ENCODE results near the gene DGAT2. TPM values are rescaled to one million over a fixed set of nuclear protein-coding genes. Genes with fewer than 3 reads are reported as not detected.
"Not testable (repeated sequence)": the region's sequence is repeated elsewhere in the genome, so short reads cannot be mapped to it uniquely, and the experiment has no call there.

Gene DGAT2
- total and polyA plus RNA-seq, 4 donors = 0.41 to 4.4 (median 1.4) TPM

GRCh38 chr11:75743711-75744563 lies 24.6 kb upstream of the DGAT2 start:
- DNase-seq = no peak
- H3K4me1 ChIP-seq (ENCODE audit: control insufficient read depth in 1 of 2, insufficient read depth in 2 of 2, low read length in 2 of 2) = no peaks in the 10 kb centered on the region
- ATAC-seq (ENCODE audit: low FRiP score) = no peak
- WGBS, 2 donors = 72 to 75% methylated on average over 9 of the region's 9 CpGs
- H3K9me3 ChIP-seq (ENCODE audit: control insufficient read depth, low read length) = no peaks in the 10 kb centered on the region
- no peak overlapping the region for H3K27ac ChIP-seq (ENCODE audit: low read depth in 1 of 2, low read length in 2 of 2)
- intact Hi-C loops (cut with DNase I) = no loop called here
- H3K36me3 ChIP-seq (ENCODE audit: control insufficient read depth in 1 of 2, insufficient read depth in 2 of 2, low read length in 1 of 2) = no peaks in the 10 kb centered on the region
- H3K27me3 ChIP-seq (ENCODE audit: control insufficient read depth in 1 of 2, insufficient read depth in 2 of 2, low read length in 1 of 2) = peaks cover 0 to 1% of the 10 kb centered on the region in 2 donors
- no peak overlapping the region for H3K4me3 ChIP-seq (ENCODE audit: low read length in 2 of 2)

- Histone ChIP-seq H3K27me3 (ENCODE audit: control insufficient read depth in 1 of 2, insufficient read depth in 2 of 2, low read length in 1 of 2) (peaks cover 0 to 1% of the 10 kb centered on the region in 2 donors), H3K27ac (ENCODE audit: low read depth in 1 of 2, low read length in 2 of 2) (no peak overlapping the region), H3K4me1 (ENCODE audit: control insufficient read depth in 1 of 2, insufficient read depth in 2 of 2, low read length in 2 of 2) (no peaks in the 10 kb centered on the region), H3K36me3 (ENCODE audit: control insufficient read depth in 1 of 2, insufficient read depth in 2 of 2, low read length in 1 of 2) (no peaks in the 10 kb centered on the region), H3K9me3 (ENCODE audit: control insufficient read depth, low read length) (no peaks in the 10 kb centered on the region), H3K4me3 (ENCODE audit: low read length in 2 of 2) (no peak overlapping the region)
- intact Hi-C loops (cut with DNase I) = no loop called here
- 78% methylated on average over 5 of the region's 5 CpGs for WGBS, 2 donors
- no peak for ATAC-seq (ENCODE audit: low FRiP score)
- no peak for DNase-seq
Observed at GRCh38 chr11:75745807-75746206, 22.8 kb upstream of the DGAT2 start.

- H3K9me3 ChIP-seq (ENCODE audit: control insufficient read depth, low read length); DNase-seq; H3K4me1 ChIP-seq (ENCODE audit: control insufficient read depth in 1 of 2, insufficient read depth in 2 of 2, low read length in 2 of 2); intact Hi-C loops (cut with DNase I); H3K27me3 ChIP-seq (ENCODE audit: control insufficient read depth in 1 of 2, insufficient read depth in 2 of 2, low read length in 1 of 2); ATAC-seq (ENCODE audit: low FRiP score); H3K36me3 ChIP-seq (ENCODE audit: control insufficient read depth in 1 of 2, insufficient read depth in 2 of 2, low read length in 1 of 2); H3K4me3 ChIP-seq (ENCODE audit: low read length in 2 of 2); H3K27ac ChIP-seq (ENCODE audit: low read depth in 1 of 2, low read length in 2 of 2): not testable (repeated sequence)
- WGBS, 2 donors = 52 to 62% methylated on average over 10 to 19 of the region's 26 CpGs
Observed at GRCh38 chr11:75748729-75749273, 19.8 kb upstream of the DGAT2 start.

GRCh38 chr11:75754933-75755332 lies 13.6 kb upstream of the DGAT2 start:
- H3K36me3 ChIP-seq (ENCODE audit: control insufficient read depth in 1 of 2, insufficient read depth in 2 of 2, low read length in 1 of 2); H3K4me3 ChIP-seq (ENCODE audit: low read length in 2 of 2); intact Hi-C loops (cut with DNase I); H3K27me3 ChIP-seq (ENCODE audit: control insufficient read depth in 1 of 2, insufficient read depth in 2 of 2, low read length in 1 of 2); H3K4me1 ChIP-seq (ENCODE audit: control insufficient read depth in 1 of 2, insufficient read depth in 2 of 2, low read length in 2 of 2); H3K9me3 ChIP-seq (ENCODE audit: control insufficient read depth, low read length); DNase-seq; H3K27ac ChIP-seq (ENCODE audit: low read depth in 1 of 2, low read length in 2 of 2); ATAC-seq (ENCODE audit: low FRiP score): not testable (repeated sequence)

- ATAC-seq (ENCODE audit: low FRiP score) = no peak
- Histone ChIP-seq H3K27ac (ENCODE audit: low read depth in 1 of 2, low read length in 2 of 2) (no peak overlapping the region), H3K4me3 (ENCODE audit: low read length in 2 of 2) (no peak overlapping the region), H3K4me1 (ENCODE audit: control insufficient read depth in 1 of 2, insufficient read depth in 2 of 2, low read length in 2 of 2) (no peaks in the 10 kb centered on the region), H3K36me3 (ENCODE audit: control insufficient read depth in 1 of 2, insufficient read depth in 2 of 2, low read length in 1 of 2) (no peaks in the 10 kb centered on the region), H3K9me3 (ENCODE audit: control insufficient read depth, low read length) (no peaks in the 10 kb centered on the region), H3K27me3 (ENCODE audit: control insufficient read depth in 1 of 2, insufficient read depth in 2 of 2, low read length in 1 of 2) (no peaks in the 10 kb centered on the region)
- DNase-seq = no peak
- WGBS, 2 donors = 64 to 78% methylated on average over 2 of the region's 2 CpGs
- intact Hi-C loops (cut with DNase I) = no loop called here
Observed at GRCh38 chr11:75757651-75758050, 10.9 kb upstream of the DGAT2 start.

GRCh38 chr11:75759832-75760231 lies 8.7 kb upstream of the DGAT2 start:
- H3K4me3 ChIP-seq (ENCODE audit: low read length in 2 of 2) = no peak overlapping the region
- no peaks in the 10 kb centered on the region for H3K36me3 ChIP-seq (ENCODE audit: control insufficient read depth in 1 of 2, insufficient read depth in 2 of 2, low read length in 1 of 2)
- DNase-seq (no peak), ATAC-seq (ENCODE audit: low FRiP score) (no peak)
- intact Hi-C loops (cut with DNase I) = no loop called here
- WGBS, 2 donors = 90 to 91% methylated on average over 4 of the region's 4 CpGs
- no peaks in the 10 kb centered on the region for H3K4me1 ChIP-seq (ENCODE audit: control insufficient read depth in 1 of 2, insufficient read depth in 2 of 2, low read length in 2 of 2)
- no peaks in the 10 kb centered on the region for H3K9me3 ChIP-seq (ENCODE audit: control insufficient read depth, low read length)
- no peak overlapping the region for H3K27ac ChIP-seq (ENCODE audit: low read depth in 1 of 2, low read length in 2 of 2)
- no peaks in the 10 kb centered on the region for H3K27me3 ChIP-seq (ENCODE audit: control insufficient read depth in 1 of 2, insufficient read depth in 2 of 2, low read length in 1 of 2)

- intact Hi-C loops (cut with DNase I) = no loop called here
- no peak overlapping the region for H3K27ac ChIP-seq (ENCODE audit: low read depth in 1 of 2, low read length in 2 of 2)
Observed at GRCh38 chr11:75760243-75760642, 8.3 kb upstream of the DGAT2 start.

GRCh38 chr11:75760710-75761493 lies 7.7 kb upstream of the DGAT2 start:
- no peak for DNase-seq
- WGBS, 2 donors = 94 to 96% methylated on average over 3 of the region's 3 CpGs
- ATAC-seq (ENCODE audit: low FRiP score) = no peak
- Histone ChIP-seq H3K4me3 (ENCODE audit: low read length in 2 of 2) (no peak overlapping the region), H3K27ac (ENCODE audit: low read depth in 1 of 2, low read length in 2 of 2) (no peak overlapping the region), H3K27me3 (ENCODE audit: control insufficient read depth in 1 of 2, insufficient read depth in 2 of 2, low read length in 1 of 2) (no peaks in the 10 kb centered on the region), H3K36me3 (ENCODE audit: control insufficient read depth in 1 of 2, insufficient read depth in 2 of 2, low read length in 1 of 2) (no peaks in the 10 kb centered on the region), H3K9me3 (ENCODE audit: control insufficient read depth, low read length) (no peaks in the 10 kb centered on the region), H3K4me1 (ENCODE audit: control insufficient read depth in 1 of 2, insufficient read depth in 2 of 2, low read length in 2 of 2) (no peaks in the 10 kb centered on the region)
- intact Hi-C loops (cut with DNase I) = no loop called here

More at GRCh38 chr11:75760243-75760642, 8.3 kb upstream of the DGAT2 start:
- H3K4me3 ChIP-seq (ENCODE audit: low read length in 2 of 2) = no peak overlapping the region
- ATAC-seq (ENCODE audit: low FRiP score) (no peak), DNase-seq (no peak)
- H3K27me3 ChIP-seq (ENCODE audit: control insufficient read depth in 1 of 2, insufficient read depth in 2 of 2, low read length in 1 of 2) = no peaks in the 10 kb centered on the region
- H3K4me1 ChIP-seq (ENCODE audit: control insufficient read depth in 1 of 2, insufficient read depth in 2 of 2, low read length in 2 of 2) = no peaks in the 10 kb centered on the region
- H3K36me3 ChIP-seq (ENCODE audit: control insufficient read depth in 1 of 2, insufficient read depth in 2 of 2, low read length in 1 of 2) = no peaks in the 10 kb centered on the region
- H3K9me3 ChIP-seq (ENCODE audit: control insufficient read depth, low read length) = no peaks in the 10 kb centered on the region

Data from aorta (tissue), 5 donors.